Endodermal cell (in vitro differentiated cells): ENCODE measurements around the gene PBXIP1. TPM values are rescaled to one million over a fixed set of nuclear protein-coding genes. Genes with fewer than 3 reads are reported as not detected.

Source experiments
- DNase-seq: peaks from one replicate; pipeline ENCODE4 v3.0.0-alpha.2; 2017
- H3K27ac ChIP-seq: 2 replicates; pipeline ENCODE4 v1.5.1; 2013; ENCODE audit warnings: mild to moderate bottlenecking, low read depth, low read length, moderate library complexity
- H3K27me3 ChIP-seq: 2 replicates; pipeline ENCODE4 v1.6.1; 2013; ENCODE audit warnings: mild to moderate bottlenecking, low read length, moderate library complexity; ENCODE audit not compliant: insufficient read depth, control insufficient read depth, poor library complexity, severe bottlenecking
- H3K36me3 ChIP-seq: 2 replicates; pipeline ENCODE4 v1.7.0; 2013; ENCODE audit warnings: mild to moderate bottlenecking, low read length, moderate library complexity; ENCODE audit not compliant: control insufficient read depth, insufficient read depth
- H3K4me1 ChIP-seq: one replicate; pipeline ENCODE4 v1.7.0; 2013; ENCODE audit warnings: low read length; ENCODE audit not compliant: control insufficient read depth, insufficient read depth
- H3K4me3 ChIP-seq: 2 replicates; pipeline ENCODE4 v1.5.1; 2013; ENCODE audit warnings: mild to moderate bottlenecking, low read length, moderate library complexity
- H3K9ac ChIP-seq: 2 replicates; pipeline ENCODE4 v1.6.1; 2013; ENCODE audit warnings: mild to moderate bottlenecking, low read length, moderate library complexity; ENCODE audit not compliant: poor library complexity, severe bottlenecking; ENCODE audit errors: extremely low read depth
- H3K9me3 ChIP-seq: 2 replicates; pipeline ENCODE4 v1.6.1; 2013; ENCODE audit warnings: mild to moderate bottlenecking, low read length, moderate library complexity; ENCODE audit not compliant: control insufficient read depth
- H3K27ac Mint-ChIP-seq: 2 replicates; pipeline ENCODE4 v1.8.0; 2020; ENCODE audit warnings: mixed read lengths
- H3K27me3 Mint-ChIP-seq: 2 replicates; pipeline ENCODE4 v1.8.0; 2021; ENCODE audit warnings: mild to moderate bottlenecking, mixed read lengths; ENCODE audit not compliant: insufficient read depth
- H3K36me3 Mint-ChIP-seq: 2 replicates; pipeline ENCODE4 v1.8.0; 2020; ENCODE audit warnings: low read depth, mixed read lengths
- H3K4me1 Mint-ChIP-seq: 2 replicates; pipeline ENCODE4 v1.8.0; 2020; ENCODE audit warnings: mixed read lengths
- H3K4me3 Mint-ChIP-seq: 2 replicates; pipeline ENCODE4 v1.8.0; 2020; ENCODE audit warnings: mild to moderate bottlenecking, moderate library complexity, mixed read lengths
- H3K9me3 Mint-ChIP-seq: 2 replicates; pipeline ENCODE4 v1.8.0; 2020; ENCODE audit warnings: mild to moderate bottlenecking, mixed read lengths
- WGBS, 2 experiments: methylation state at CpG; one replicate each; pipeline versions ENCODE4 v1.1.5 to v1.1.7; 2013; ENCODE audit warnings: missing lambda C conversion rate in 2 of 2, mixed read lengths in 1 of 2; ENCODE audit not compliant: insufficient coverage in 1 of 2, insufficient read length in 1 of 2; 5-methylcytosine and 5-hydroxymethylcytosine counted together
- total RNA-seq, 2 donors: library from RNA; stranded (reverse); fragmentation: NEBNext Ultra II Directional in 1 of 2; extraction: Animal tissue kit (Norgen Biotek cat#: 25700) in 1 of 2; gene quantifications; 2 replicates in 1 of 2; 3 replicates in 1 of 2; pipeline ENCODE4 v1.2.1, GENCODE V29; 2021
- TF ChIP-seq, protein P1 (sequence below): fragments of 200-600 bp; sonication (generic); conservative IDR thresholded peaks from 2 replicates; pipeline ENCODE4 v1.5.0; 2021; ENCODE audit warnings: antibody characterized with exemption, mild to moderate bottlenecking

Gene PBXIP1
- total RNA-seq, 2 donors from 2014 or later: 42.5 to 61.3 TPM

- Histone ChIP-seq H3K27me3 (no peaks in the 10 kb centered on the region), H3K27ac (peak overlapping the region; percentile 50), H3K9ac (peak overlapping the region; percentile 80), H3K4me3 (peak overlapping the region; percentile 94), H3K4me1 (no peaks in the 10 kb centered on the region), H3K36me3 (peaks cover 46% of the 10 kb centered on the region), H3K9me3 (no peaks in the 10 kb centered on the region)
- no peak overlapping the region for H3K27ac Mint-ChIP-seq
- peaks cover 4% of the 10 kb centered on the region for H3K4me1 Mint-ChIP-seq
- WGBS, 2 experiments: 9 to 22% methylated on average over 13 to 17 of the region's 17 CpGs
- no peaks in the 10 kb centered on the region for H3K27me3 Mint-ChIP-seq
- TF ChIP-seq, protein P1, sequence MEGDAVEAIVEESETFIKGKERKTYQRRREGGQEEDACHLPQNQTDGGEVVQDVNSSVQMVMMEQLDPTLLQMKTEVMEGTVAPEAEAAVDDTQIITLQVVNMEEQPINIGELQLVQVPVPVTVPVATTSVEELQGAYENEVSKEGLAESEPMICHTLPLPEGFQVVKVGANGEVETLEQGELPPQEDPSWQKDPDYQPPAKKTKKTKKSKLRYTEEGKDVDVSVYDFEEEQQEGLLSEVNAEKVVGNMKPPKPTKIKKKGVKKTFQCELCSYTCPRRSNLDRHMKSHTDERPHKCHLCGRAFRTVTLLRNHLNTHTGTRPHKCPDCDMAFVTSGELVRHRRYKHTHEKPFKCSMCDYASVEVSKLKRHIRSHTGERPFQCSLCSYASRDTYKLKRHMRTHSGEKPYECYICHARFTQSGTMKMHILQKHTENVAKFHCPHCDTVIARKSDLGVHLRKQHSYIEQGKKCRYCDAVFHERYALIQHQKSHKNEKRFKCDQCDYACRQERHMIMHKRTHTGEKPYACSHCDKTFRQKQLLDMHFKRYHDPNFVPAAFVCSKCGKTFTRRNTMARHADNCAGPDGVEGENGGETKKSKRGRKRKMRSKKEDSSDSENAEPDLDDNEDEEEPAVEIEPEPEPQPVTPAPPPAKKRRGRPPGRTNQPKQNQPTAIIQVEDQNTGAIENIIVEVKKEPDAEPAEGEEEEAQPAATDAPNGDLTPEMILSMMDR: no peak
- H3K4me3 Mint-ChIP-seq: no peak overlapping the region
- H3K9me3 Mint-ChIP-seq: no peaks in the 10 kb centered on the region
- H3K36me3 Mint-ChIP-seq: peaks cover 46% of the 10 kb centered on the region
- no peak for DNase-seq
Measured at GRCh38 chr1:154983776-154984466, 28.0 kb upstream of the PBXIP1 start.

GRCh38 chr1:154982897-154983648 is 27.2 kb upstream of the PBXIP1 start, which contains the start of gene FLAD1:
TSS of gene FLAD1 (plus strand) at chr1:154983344. CDS start at chr1:154983695, 351 bp downstream.
- no peaks in the 10 kb centered on the region for H3K9me3 Mint-ChIP-seq
- peak; percentile 99 for DNase-seq
- TF ChIP-seq, protein P1: no peak
- H3K4me3 Mint-ChIP-seq: no peak within 1 kb of the TSS
- H3K27me3 Mint-ChIP-seq: no peaks in the 10 kb centered on the region
- Histone ChIP-seq H3K27ac (peak within 1 kb of the TSS; percentile 50), H3K4me3 (peak within 1 kb of the TSS; percentile 94), H3K27me3 (no peaks in the 10 kb centered on the region), H3K9me3 (no peaks in the 10 kb centered on the region), H3K36me3 (peaks cover 43% of the 10 kb centered on the region), H3K9ac (peak within 1 kb of the TSS; percentile 80), H3K4me1 (no peaks in the 10 kb centered on the region)
- no peak within 1 kb of the TSS for H3K27ac Mint-ChIP-seq
- peaks cover 4% of the 10 kb centered on the region for H3K4me1 Mint-ChIP-seq
- WGBS, 2 experiments: 0 to 3% methylated on average over 13 to 26 of the region's 26 CpGs
- peaks cover 45% of the 10 kb centered on the region for H3K36me3 Mint-ChIP-seq

GRCh38 chr1:154982341-154982740 is 26.4 kb upstream of the PBXIP1 start:
- peak overlapping the region; percentile 1 for H3K27ac ChIP-seq
- Mint-ChIP-seq H3K36me3 (peaks cover 41% of the 10 kb centered on the region), H3K27ac (no peak overlapping the region)

More at GRCh38 chr1:154982341-154982740, 26.4 kb upstream of the PBXIP1 start:
- Mint-ChIP-seq H3K4me3 (no peak overlapping the region), H3K9me3 (no peaks in the 10 kb centered on the region), H3K4me1 (peaks cover 6% of the 10 kb centered on the region), H3K27me3 (no peaks in the 10 kb centered on the region)
- DNase-seq: no peak
- Histone ChIP-seq H3K27me3 (no peaks in the 10 kb centered on the region), H3K36me3 (peaks cover 43% of the 10 kb centered on the region), H3K4me3 (peak overlapping the region; percentile 94), H3K4me1 (peaks cover 2% of the 10 kb centered on the region), H3K9ac (peak overlapping the region; percentile 28), H3K9me3 (no peaks in the 10 kb centered on the region)
- WGBS, 2 experiments: 41 to 58% methylated on average over 4 to 6 of the region's 6 CpGs
- TF ChIP-seq, protein P1: no peak
